Measurements from ENCODE around the gene WNT7B.

DNA sequence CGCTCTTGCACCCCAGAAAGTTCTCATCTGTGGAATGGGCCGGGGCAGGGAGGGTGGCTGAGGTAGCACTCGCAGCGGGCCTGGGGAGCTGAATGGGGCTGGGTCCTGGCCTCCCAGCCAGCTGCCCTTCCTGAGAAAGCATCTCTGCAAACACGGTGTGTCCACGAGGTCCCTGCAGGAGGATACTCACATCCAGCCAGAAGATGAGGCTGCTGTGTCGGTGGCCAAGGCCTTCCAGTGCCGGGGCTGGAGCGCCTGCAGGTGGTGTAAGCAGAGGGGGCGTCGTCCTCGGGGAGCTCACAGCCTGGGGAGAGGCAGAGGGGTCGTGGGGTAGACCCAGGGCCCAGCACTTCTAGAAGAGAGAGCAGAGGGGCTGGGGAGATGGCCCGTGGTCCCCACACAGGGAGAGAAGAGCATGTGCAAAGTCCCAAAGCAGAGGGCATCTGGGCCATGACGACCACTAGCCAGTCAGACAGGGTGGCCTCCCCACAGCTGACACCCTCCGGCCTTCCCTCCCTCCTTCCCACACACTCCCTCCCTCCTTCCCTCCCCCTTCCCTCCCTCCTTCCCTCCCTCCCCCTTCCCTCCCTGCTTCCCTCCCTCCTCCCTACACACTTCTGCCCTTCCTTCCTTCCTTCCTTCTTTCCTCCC, 97.9 kb downstream of the WNT7B start:
- TF ChIP-seq EZH2 (IDR thresholded peaks at IDR 0.05; ENCODE audit: low read depth, unreplicated experiment) = no peak
- TF ChIP-seq, protein P1, sequence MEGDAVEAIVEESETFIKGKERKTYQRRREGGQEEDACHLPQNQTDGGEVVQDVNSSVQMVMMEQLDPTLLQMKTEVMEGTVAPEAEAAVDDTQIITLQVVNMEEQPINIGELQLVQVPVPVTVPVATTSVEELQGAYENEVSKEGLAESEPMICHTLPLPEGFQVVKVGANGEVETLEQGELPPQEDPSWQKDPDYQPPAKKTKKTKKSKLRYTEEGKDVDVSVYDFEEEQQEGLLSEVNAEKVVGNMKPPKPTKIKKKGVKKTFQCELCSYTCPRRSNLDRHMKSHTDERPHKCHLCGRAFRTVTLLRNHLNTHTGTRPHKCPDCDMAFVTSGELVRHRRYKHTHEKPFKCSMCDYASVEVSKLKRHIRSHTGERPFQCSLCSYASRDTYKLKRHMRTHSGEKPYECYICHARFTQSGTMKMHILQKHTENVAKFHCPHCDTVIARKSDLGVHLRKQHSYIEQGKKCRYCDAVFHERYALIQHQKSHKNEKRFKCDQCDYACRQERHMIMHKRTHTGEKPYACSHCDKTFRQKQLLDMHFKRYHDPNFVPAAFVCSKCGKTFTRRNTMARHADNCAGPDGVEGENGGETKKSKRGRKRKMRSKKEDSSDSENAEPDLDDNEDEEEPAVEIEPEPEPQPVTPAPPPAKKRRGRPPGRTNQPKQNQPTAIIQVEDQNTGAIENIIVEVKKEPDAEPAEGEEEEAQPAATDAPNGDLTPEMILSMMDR (conservative IDR thresholded peaks at IDR 0.05; ENCODE audit: low read depth in 2 of 2) = no peak
- no peak for TF ChIP-seq STAT1 (IDR thresholded peaks at IDR 0.05; ENCODE audit: unreplicated experiment)
- no peak for TF ChIP-seq NANOG (IDR thresholded peaks at IDR 0.05; ENCODE audit: borderline replicate concordance)
- TF ChIP-seq CREB1 (CRISPR knock-in tag; IDR thresholded peaks at IDR 0.05; ENCODE audit: low read depth) = no peak
- TF ChIP-seq POLR2AphosphoS5 (IDR thresholded peaks at IDR 0.05; ENCODE audit: low read depth) = no peak
- no peak for TF ChIP-seq EZH2phosphoT487 (IDR thresholded peaks at IDR 0.05; ENCODE audit: unreplicated experiment)

Measured in GM23338 (cell line).